GM12874 (cell line): Measurements from ENCODE around the gene MLLT11.

Experiments used
- TF ChIP-seq, protein P1 (sequence below): IDR thresholded peaks from 2 replicates; pipeline ENCODE4 v1.5.1; 2011; ENCODE audit warnings: low read depth, mild to moderate bottlenecking, control low read depth, low read length, moderate library complexity; ENCODE audit not compliant: insufficient read depth

The MLLT11 gene

DNA sequence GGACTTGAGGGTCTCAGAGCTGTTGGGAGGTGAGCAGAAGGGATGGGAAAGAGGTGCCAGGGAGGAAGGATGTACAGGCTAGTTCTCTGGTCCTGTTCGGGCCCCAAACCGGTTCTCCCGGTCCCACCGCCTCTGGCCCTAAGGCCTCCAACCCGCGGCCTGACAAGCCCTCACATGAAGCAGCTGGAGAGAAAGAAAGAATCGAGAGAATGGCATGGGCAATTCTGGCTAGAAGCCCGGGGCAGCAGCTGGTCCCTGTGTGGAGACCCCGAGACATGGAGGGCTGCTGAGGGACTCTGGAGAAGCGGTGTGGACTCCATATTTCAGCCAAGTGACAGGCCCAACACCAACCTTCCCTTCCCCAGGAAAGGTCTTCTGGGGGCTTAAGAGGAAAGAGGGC, 1.5 kb upstream of the MLLT11 start:
- TF ChIP-seq, protein P1, sequence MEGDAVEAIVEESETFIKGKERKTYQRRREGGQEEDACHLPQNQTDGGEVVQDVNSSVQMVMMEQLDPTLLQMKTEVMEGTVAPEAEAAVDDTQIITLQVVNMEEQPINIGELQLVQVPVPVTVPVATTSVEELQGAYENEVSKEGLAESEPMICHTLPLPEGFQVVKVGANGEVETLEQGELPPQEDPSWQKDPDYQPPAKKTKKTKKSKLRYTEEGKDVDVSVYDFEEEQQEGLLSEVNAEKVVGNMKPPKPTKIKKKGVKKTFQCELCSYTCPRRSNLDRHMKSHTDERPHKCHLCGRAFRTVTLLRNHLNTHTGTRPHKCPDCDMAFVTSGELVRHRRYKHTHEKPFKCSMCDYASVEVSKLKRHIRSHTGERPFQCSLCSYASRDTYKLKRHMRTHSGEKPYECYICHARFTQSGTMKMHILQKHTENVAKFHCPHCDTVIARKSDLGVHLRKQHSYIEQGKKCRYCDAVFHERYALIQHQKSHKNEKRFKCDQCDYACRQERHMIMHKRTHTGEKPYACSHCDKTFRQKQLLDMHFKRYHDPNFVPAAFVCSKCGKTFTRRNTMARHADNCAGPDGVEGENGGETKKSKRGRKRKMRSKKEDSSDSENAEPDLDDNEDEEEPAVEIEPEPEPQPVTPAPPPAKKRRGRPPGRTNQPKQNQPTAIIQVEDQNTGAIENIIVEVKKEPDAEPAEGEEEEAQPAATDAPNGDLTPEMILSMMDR, result no peak

- TF ChIP-seq, protein P1, result peak; percentile 93
These were observed 839 bp upstream of the MLLT11 start, which contains the start of gene CDC42SE1 for GRCh38 chr1:151059109-151060006. Gene CDC42SE1 (minus strand): TSS chr1:151059622. CDS start chr1:151055730, 3,892 bp downstream.

DNA sequence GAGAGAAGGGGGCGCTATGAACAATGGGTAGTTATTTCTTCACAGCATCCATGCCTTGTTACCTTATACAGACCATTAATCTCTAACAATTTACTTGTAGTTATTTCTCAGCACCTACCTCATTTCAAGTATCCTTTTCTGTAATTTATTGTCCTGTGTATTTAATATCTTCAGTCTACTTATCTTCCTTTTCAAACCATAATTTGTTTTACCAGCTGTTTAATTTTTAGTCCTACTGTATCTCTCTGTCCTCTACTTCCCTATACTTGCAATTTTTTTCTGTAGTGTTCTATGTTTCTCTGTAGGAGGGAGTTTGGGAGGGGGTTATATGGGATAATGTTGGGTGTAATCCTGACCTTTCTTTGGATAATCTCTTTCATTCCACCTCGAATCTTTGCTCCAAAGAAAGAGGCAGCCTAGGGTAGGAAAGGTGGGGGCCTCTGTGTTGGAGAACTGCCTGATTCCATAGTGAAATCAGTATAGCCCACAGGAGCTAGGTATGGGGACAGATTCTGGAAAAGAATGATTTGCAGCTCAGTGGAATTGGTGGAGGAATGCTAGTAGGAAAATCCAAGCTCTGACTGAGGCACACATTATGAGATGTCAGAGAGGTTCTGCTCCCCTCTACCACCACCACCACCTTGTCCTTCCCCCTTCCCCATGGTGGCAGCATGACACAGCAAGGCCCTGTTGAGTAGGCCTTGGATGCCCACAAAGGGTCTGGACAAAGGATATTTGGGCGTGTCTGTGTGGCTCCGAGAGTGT, 642 bp downstream of the MLLT11 start:
- TF ChIP-seq, protein P1, result no peak

DNA sequence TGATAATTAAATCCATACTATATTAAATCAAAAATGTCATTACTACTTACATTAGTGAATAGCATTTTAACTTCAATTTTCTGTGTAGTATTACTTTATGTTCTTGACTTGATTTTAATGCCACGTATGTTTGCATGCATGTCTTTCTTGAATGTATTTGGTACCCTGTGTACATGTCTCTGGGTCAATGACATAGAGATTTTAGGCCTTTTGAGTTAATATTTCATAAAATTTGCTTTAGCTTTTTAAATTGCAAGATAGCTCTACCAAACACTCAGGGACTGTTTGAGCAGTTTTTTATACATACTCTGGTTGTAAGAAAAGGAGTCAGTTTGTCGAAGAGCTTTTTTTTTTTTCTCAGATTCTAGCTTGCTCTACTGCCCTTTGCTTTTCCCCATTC, 1.5 kb downstream of the MLLT11 start:
- TF ChIP-seq, protein P1, result no peak

GRCh38 chr1:151062741-151063371, 2.7 kb downstream of the MLLT11 start:
- TF ChIP-seq, protein P1, result no peak

DNA sequence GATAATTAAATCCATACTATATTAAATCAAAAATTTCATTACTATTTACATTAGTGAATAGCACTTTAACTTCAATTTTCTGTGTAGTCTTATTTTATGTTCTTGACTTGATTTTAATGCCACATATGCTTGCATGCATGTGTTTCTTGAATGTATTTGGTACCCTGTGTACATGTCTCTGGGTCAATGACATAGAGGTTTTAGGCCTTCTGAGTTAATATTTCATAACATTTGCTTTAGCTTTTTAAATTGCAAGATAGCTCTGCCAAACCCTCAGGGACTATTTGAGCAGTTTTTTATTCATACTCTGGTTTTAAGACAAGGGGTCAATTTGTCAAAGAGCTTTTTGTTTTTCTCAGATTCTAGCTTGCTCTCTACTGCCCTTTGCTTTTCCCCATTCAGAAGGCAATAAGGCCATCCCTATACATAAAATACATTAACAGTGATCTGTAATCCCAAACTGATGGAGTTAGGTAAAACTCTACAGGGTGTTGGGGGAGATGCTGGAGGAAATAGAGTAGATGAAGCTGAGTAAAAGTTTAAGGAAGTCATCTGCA, 5.0 kb downstream of the MLLT11 start:
- TF ChIP-seq, protein P1, result no peak
